Mesothelial cell of epicardium (in vitro differentiated cells): ENCODE data around the gene TYW1. TPM values are rescaled to one million over a fixed set of nuclear protein-coding genes. Genes with fewer than 3 reads are reported as not detected.
"Not testable (repeated sequence)": the region's sequence is repeated elsewhere in the genome, so short reads cannot be mapped to it uniquely, and the experiment has no call there.

Source experiments
- DNase-seq, 2 experiments: peaks; one replicate each; pipeline ENCODE4 v3.0.0; 2021; ENCODE audit warnings: low spot score in 2 of 2; ENCODE audit not compliant: unreplicated experiment in 2 of 2
- H3K27ac Mint-ChIP-seq: 2 replicates; pipeline ENCODE4 v1.8.0; 2021; ENCODE audit warnings: mixed read lengths
- H3K27me3 Mint-ChIP-seq: 2 replicates; pipeline ENCODE4 v1.8.0; 2021; ENCODE audit warnings: low read depth, mixed read lengths
- H3K36me3 Mint-ChIP-seq: 2 replicates; pipeline ENCODE4 v1.8.0; 2021; ENCODE audit warnings: mixed read lengths
- H3K4me1 Mint-ChIP-seq: 2 replicates; pipeline ENCODE4 v1.8.0; 2021; ENCODE audit warnings: mixed read lengths
- H3K4me3 Mint-ChIP-seq: 2 replicates; pipeline ENCODE4 v1.8.0; 2021; ENCODE audit warnings: mild to moderate bottlenecking, moderate library complexity, mixed read lengths
- H3K9me3 Mint-ChIP-seq: 2 replicates; pipeline ENCODE4 v1.8.0; 2021; ENCODE audit warnings: mixed read lengths
- total RNA-seq: library from RNA; stranded (reverse); gene quantifications from 3 replicates; pipeline ENCODE4 v1.2.1, GENCODE V29; 2021

Gene TYW1
- total RNA-seq, 1 donor from 2014 or later = 20.4 TPM

- H3K27ac Mint-ChIP-seq, H3K27me3 Mint-ChIP-seq, H3K9me3 Mint-ChIP-seq, H3K36me3 Mint-ChIP-seq, H3K4me3 Mint-ChIP-seq, DNase-seq: not testable (repeated sequence)
- peaks cover 14% of the 10 kb centered on the region for H3K4me1 Mint-ChIP-seq
Observed at GRCh38 chr7:67185660-67186129, 189.1 kb downstream of the TYW1 start.

GRCh38 chr7:67189160-67189559 is 192.5 kb downstream of the TYW1 start:
- H3K27me3 Mint-ChIP-seq, DNase-seq, H3K36me3 Mint-ChIP-seq, H3K9me3 Mint-ChIP-seq, H3K4me3 Mint-ChIP-seq: not testable (repeated sequence)
- H3K4me1 Mint-ChIP-seq = peaks cover 14% of the 10 kb centered on the region
- H3K27ac Mint-ChIP-seq = peak overlapping the region; percentile 0

GRCh38 chr7:67189801-67190465 is 193.3 kb downstream of the TYW1 start:
- H3K27me3 Mint-ChIP-seq, H3K27ac Mint-ChIP-seq, DNase-seq, H3K36me3 Mint-ChIP-seq, H3K9me3 Mint-ChIP-seq, H3K4me3 Mint-ChIP-seq: not testable (repeated sequence)
- H3K4me1 Mint-ChIP-seq = peaks cover 14% of the 10 kb centered on the region

- DNase-seq, H3K4me3 Mint-ChIP-seq, H3K36me3 Mint-ChIP-seq, H3K9me3 Mint-ChIP-seq, H3K27ac Mint-ChIP-seq, H3K4me1 Mint-ChIP-seq, H3K27me3 Mint-ChIP-seq: not testable (repeated sequence)
Observed at GRCh38 chr7:67191002-67191720, 194.5 kb downstream of the TYW1 start.

GRCh38 chr7:67192123-67192702 is 195.6 kb downstream of the TYW1 start:
- H3K27me3 Mint-ChIP-seq, H3K4me1 Mint-ChIP-seq, H3K27ac Mint-ChIP-seq, H3K4me3 Mint-ChIP-seq, DNase-seq: not testable (repeated sequence)
- Mint-ChIP-seq H3K36me3 (peaks cover 16% of the 10 kb centered on the region), H3K9me3 (peaks cover 13% of the 10 kb centered on the region)

- not testable (repeated sequence) for H3K27me3 Mint-ChIP-seq, DNase-seq, H3K27ac Mint-ChIP-seq, H3K4me3 Mint-ChIP-seq, H3K4me1 Mint-ChIP-seq
- Mint-ChIP-seq H3K9me3 (peaks cover 13% of the 10 kb centered on the region), H3K36me3 (peaks cover 16% of the 10 kb centered on the region)
Observed at GRCh38 chr7:67192889-67193613, 196.4 kb downstream of the TYW1 start.

GRCh38 chr7:67196176-67196575 is 199.5 kb downstream of the TYW1 start:
- not testable (repeated sequence) for H3K27me3 Mint-ChIP-seq, H3K4me1 Mint-ChIP-seq, H3K27ac Mint-ChIP-seq, DNase-seq, H3K4me3 Mint-ChIP-seq
- Mint-ChIP-seq H3K9me3 (peaks cover 13% of the 10 kb centered on the region), H3K36me3 (peaks cover 30% of the 10 kb centered on the region)

GRCh38 chr7:67198865-67199526 is 202.4 kb downstream of the TYW1 start:
- not testable (repeated sequence) for H3K27ac Mint-ChIP-seq, H3K4me3 Mint-ChIP-seq, H3K27me3 Mint-ChIP-seq, DNase-seq, H3K4me1 Mint-ChIP-seq
- H3K9me3 Mint-ChIP-seq = peaks cover 13% of the 10 kb centered on the region
- peaks cover 32% of the 10 kb centered on the region for H3K36me3 Mint-ChIP-seq

- H3K27ac Mint-ChIP-seq, DNase-seq, H3K4me3 Mint-ChIP-seq, H3K27me3 Mint-ChIP-seq, H3K4me1 Mint-ChIP-seq, H3K9me3 Mint-ChIP-seq: not testable (repeated sequence)
- peaks cover 28% of the 10 kb centered on the region for H3K36me3 Mint-ChIP-seq
Observed at GRCh38 chr7:67205772-67206171, 209.1 kb downstream of the TYW1 start.
